D341Med (cell line): ENCODE data around the gene UGT1A8.
"Not testable (repeated sequence)": the region's sequence is repeated elsewhere in the genome, so short reads cannot be mapped to it uniquely, and the experiment has no call there.

Experiments used
- DNase-seq: peaks from one replicate; pipeline ENCODE4 v3.0.0; 2012; ENCODE audit warnings: low spot score

The UGT1A8 gene

DNA sequence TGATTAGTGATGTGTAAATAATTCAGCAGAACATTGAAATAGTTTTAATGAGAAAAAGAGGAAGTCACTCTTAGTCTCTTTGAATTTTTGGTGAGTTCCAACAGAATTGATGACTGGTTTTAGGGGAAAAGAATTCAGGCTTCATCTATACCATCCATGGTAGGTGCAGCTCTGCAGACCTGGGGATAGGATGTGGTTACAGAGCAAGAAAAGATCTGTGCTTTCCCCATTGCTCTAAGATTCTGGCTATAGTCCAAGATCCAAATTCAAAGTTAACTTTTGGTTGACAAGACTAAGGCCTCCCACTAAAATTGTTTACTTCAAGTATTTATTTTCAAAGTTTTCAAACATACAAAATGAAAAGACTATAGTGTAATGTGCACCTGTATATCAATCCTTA lies 22.4 kb downstream of the UGT1A8 start:
- no peak for DNase-seq

DNA sequence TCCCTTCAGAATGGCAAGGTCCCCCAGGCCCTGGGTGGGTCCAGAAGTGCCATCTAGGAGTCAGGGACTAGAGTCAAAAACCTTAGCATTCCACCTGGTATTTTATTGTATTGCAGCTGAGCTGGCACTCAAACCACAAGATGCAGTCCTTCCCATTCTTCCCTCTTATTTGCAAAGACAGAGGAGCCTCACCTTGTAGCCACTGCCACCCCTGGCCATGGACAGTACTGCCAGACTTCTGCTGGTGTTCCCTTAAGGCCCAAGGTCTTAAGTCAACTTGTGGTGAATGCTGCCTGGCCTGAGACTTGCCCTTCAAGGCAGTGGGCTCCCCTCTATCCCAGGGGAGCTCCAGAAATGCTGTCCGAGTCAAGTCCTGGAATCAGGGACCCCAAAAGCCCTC lies 25.7 kb downstream of the UGT1A8 start:
- no peak for DNase-seq

DNA sequence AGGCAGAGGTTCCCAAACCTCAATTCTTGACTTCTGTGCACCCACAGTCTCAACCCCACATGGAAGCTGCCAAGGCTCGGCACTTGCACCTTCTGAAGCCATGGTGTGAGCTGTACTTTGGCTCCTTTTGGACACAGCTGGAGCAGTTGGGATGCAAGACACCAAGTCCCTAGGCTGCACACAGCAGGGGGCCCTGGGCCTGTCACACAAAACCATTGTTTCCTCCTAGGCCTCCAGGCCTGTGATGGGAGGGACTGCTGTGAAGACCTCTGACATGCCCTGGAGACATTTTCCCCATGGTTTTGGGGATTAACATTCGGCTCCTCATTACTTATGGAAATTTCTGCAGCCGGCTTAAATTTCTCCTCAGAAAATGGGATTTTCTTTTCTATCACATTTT lies 28.6 kb downstream of the UGT1A8 start:
- DNase-seq = not testable (repeated sequence)

DNA sequence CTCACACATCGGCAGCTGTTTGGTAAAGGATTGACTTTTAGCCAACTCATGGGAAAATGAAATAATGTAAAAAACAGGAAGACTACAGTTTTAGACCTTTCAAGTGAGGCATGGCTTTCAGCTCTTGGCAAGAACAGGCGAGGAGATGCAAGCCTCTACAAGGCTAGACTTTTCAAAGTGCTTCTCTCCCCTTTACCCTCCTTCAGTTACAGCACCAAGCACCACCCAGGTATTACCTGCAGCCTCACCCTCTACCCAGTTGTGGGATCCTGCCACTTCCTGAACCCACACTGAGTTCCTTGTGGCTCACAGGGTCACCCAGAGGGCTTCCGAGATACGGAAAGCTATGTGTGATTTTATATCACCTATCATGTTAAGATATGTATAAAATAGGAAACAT lies 33.5 kb downstream of the UGT1A8 start:
- no peak for DNase-seq

DNA sequence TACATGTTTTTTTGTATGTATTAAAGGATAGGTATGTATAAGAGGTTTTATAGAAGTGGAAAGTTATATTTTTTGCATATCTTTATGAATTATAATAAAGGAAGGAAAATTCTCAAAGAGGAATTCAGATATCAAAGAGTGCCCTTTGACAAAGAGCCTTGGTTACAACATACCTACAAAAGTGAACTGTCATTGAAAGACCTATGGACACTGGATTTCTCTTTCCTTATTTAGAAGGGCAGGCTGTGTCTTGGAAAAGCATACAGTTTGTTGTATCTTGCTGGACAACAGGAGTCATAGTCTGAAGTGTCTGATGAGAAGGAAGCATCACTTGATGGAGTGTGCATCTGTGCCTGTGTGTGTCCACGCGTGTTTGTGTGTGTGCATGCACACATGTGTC lies 34.0 kb downstream of the UGT1A8 start:
- DNase-seq = no peak

DNA sequence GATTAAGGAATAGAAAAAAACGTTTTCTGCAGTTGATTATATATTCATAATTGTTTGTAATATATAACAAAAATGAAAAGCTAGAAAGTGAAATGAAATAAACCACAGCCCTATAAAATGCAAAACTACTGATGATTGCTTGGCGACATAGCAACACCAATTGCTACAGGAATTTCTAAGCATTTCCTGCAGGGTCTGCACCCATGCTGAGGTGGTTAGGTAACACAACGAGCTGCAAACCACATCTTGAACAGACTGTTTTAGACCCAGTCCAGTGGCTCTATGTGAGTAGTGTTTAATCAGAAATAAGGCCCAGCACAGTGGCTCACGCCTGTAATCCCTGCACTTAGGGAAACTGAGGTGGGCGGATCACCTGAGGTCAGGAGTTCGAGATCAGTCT lies 37.1 kb downstream of the UGT1A8 start:
- DNase-seq = no peak

DNA sequence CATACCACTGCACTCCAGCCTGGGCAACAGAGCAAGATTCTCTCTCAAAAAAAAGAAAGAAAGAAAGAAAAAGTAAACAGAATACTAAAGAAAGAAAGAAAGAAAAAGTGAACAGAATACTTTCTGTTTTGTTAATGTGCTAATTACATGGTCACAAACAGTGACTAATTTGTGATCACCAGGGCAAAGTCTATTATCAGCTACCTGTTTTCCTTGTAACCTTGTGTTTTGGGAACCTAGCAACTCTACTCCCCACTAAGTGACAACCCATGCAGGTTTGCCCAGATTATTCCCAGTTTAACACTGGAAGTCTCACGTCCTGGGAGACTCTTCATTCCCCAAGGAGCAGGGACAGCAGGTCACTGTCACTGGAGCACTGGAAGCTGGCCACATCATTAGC lies 37.6 kb downstream of the UGT1A8 start:
- no peak for DNase-seq

DNA sequence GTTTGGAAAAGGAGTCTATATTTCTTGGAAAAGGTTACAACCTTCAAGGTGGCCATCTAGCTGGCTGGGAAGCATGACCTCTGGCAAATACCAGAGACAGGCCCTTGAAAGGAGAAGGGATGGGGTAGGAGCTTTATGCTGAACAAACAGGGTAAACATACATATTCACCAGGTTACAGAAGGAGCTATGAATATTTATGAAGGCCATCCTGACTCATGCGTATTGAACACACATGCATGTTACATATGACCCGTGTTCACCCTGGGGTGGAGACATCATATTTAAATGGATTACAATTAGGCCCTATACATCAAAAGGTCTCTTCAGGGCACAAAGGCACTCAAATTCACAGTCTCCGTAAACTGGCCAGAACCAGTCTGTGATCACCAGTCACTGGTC lies 38.5 kb downstream of the UGT1A8 start:
- DNase-seq = not testable (repeated sequence)

DNA sequence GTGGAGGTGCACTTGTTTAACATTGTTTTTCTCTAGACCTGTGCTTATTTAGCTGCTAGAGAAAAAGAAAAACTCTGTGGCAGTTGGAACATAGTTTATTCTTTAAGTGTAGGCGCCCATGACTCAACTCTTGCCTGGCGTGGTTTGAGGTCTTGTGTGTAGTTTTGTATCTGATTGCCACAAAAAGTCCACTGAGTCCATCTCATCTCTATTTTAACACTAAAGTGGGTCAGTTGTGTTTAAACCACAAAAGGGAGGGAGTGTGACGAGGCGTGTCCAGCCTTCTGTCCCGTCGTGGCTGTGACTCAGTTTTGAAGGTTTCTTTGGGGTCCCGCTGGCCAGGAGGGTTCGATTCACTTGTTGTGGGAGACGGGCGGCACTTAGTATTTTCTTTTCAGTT lies 39.0 kb downstream of the UGT1A8 start:
- DNase-seq = no peak

DNA sequence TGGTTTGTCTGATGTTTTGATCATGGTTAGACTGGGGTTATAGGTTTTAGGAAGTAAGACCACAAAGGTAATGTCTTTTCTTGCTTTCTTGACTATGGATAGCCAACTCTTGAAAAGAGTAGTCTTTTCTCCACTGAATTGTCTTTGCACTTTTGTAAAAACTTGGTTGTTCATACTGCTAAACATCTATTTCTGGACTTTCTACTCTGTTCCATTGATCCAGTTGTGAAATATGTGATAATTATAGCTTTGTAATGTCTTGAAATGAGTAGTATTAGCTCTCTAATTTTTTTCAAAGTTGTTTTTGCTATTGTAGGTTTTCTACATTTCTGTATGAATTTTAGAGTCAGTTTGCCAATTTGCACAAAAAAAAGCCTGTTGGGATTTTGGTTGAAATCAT lies 41.2 kb downstream of the UGT1A8 start:
- no peak for DNase-seq

DNA sequence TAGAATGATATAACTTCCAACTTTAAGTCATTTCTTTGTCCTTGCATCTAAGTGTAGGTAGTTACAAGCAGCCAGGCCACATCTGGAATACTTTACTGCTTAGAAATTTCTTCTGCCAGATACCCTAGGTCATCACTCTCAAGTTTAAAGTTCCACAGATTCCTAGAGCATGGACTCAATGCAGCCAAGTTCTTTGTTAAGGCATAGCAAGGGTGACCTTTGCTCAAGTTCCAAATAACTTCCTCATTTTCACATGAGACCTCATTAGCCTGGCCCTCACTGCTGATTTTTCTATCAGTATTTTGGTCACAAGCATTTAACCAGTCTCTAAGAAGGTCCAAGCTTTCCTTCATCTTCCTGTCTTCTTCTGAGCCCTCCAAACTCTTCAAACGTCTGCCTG lies 46.5 kb downstream of the UGT1A8 start:
- DNase-seq = no peak

DNA sequence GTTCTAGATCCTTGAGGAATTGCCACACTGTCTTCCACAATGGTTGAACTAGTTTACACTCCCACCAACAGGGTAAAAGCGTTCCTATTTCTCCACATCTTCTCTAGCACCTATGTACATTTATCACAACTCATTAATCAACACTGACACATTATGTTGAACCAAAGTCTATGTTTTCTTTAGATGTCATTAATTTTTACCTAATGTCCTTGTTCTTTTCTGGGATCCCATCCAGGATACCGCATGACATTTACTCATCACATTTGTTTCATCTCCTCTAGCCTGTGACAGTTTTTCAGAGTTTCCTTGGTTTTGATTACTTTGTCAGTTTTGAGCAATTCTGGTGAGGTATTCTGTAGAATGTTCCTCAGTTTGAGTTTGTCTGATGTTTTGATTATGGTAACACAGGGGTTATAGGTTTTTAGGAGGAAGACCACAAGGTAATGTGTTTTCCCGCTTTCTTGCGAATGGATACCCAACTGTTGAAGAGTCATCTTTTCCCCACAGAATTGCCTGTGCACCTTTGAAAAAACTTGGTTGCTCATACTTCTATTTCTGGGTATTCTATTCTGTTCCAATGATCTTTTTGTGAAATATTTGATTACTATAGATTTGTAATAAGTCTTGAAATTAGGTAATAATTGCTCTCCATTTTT lies 51.3 kb downstream of the UGT1A8 start:
- DNase-seq = no peak

DNA sequence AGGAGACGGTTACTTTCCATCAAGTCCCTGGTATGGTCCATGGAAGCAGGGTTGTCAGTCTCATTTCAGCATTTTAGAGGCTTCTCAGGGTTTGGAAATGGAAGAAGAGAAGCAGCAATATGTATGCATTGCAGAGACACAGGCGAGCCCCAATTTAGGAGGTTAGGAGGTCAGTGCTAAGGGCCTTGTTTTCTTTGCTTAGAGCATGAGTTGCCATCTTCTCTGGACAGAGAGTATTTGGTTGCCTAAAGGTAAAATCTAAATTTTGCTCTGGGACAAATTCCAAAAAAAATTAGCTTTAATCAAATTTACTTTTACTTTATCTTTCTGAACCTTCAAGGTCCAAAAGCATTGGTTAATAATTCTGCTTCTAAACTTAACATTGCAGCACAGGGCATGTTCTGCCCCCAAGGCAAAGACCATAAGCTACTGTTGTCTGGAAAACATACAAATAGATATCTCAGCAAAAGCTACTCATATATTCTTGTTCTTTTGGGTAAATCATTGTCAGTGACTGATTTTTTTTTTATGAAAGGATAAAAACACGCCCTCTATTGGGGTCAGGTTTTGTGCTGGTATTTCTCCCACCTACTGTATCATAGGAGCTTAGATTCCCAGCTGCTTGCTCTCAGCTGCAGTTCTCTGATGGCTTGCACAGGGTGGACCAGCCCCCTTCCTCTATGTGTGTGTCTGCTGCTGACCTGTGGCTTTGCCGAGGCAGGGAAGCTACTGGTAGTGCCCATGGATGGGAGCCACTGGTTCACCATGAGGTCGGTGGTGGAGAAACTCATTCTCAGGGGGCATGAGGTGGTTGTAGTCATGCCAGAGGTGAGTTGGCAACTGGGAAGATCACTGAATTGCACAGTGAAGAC lies 54.1 kb downstream of the UGT1A8 start, which contains the start of gene UGT1A9:
Gene UGT1A9 (plus strand): TSS at position 609 of the 872 bp plus-strand sequence. CDS start 37 bp downstream, at position 646.
- DNase-seq = no peak

DNA sequence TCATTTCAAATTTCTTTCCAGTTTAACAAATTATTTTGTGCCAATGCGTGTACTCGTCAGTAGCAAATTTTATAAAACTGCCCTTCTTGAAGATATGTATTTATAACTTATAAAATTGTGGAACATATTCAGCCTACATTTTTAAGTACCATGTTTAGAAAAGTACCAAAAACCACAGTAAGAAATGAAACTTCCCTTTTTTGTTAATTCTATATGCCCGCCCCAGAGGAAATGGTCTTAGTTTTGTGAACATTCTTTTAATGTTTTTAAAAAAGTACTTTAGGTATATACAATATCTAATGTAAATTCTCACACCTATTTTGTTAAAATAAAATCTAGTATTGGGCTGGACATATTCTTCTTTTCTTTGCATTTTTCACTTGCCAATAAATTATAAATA lies 55.5 kb downstream of the UGT1A8 start:
- DNase-seq = no peak

DNA sequence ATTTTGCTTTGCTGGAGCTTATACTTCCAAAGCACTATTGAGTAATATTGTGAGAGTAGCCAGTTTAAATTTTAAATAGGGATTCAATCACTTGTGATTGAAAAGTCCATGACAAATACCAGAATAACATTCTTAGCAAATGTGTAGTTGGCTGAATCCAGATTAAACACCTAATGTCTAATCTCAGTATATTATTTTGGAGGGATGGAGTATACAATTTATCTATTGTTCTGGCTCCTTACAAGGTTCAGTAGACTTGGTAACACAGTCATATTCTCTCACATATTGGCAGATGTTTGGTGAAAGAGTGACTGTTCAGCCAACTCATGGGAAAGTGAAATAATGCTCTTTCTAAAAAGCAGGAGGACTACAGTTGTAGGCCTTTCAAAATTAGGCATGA lies 56.5 kb downstream of the UGT1A8 start:
- no peak for DNase-seq

DNA sequence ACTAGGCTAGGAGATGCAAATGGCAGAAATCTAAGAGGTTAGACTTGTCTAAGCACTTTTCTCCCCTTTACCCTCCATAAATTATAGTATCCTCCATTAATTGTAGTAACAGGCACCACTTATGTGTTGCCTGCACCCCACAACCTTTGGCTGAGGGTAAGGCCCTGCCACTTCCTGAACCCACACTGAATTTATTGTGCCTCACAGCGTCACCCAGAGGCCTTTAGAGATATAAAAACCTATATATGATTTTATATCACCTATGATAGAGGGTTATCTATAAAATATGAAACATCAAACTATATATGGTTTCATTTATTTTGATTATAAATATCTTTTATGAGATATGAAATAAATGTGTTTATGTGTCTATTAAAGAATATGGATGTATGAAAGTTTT lies 56.9 kb downstream of the UGT1A8 start:
- DNase-seq = no peak

DNA sequence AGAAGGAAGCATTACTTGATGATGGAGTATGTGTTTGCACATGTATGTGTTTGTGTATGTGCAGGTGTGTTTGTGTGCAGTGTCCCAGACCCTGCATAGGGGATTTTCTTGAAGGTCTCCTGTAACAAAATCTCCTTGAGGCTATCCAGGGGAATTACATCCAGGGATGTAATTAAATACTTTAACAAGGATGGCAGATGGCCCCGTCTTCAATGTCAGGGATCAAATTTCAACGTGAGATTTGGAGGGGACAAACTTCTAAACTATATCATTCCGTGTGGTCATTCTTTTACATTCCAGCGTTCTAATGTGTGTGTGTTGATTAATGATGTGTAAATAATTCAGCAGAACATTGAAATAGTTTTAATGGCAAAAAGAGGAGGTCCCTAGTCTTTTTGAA lies 57.6 kb downstream of the UGT1A8 start:
- peak; percentile 52 for DNase-seq

DNA sequence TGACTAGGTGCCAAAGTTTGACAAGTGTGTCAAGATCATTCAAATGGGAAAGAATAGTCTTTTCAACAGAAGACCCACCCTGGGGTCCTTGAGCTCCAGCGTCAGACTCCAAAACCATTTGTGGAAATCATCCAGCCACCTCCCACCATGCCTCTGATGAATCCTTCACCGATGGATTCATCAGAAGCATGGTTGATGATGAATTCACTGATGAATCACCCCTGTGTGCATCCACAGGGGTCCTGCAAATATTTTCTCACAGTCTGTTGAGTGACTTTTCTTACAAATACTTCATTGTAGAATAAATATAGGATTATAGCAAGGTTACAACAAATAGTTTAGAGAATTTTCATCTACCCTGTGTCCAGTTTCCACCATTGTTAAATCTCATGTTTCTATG lies 58.6 kb downstream of the UGT1A8 start:
- DNase-seq = no peak

DNA sequence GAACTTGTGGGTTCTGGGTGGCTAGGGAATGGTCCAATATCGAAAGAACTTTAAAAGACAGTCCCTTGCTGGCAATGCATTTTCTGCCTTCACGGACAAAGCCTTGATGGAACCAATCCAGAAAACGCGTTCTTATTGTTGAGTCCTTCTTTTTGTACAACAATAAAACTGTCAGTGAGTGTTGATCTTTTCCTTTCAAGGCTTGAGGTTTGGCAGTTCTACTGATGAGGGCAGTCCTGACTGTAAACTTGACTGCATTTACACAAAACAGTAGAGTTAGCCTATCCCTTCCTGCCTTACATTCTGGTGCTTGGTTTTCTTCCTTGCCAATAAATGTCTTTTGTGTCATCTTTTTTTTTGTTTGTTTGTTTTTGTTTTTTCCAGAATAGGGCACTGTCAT lies 61.8 kb downstream of the UGT1A8 start:
- no peak for DNase-seq

DNA sequence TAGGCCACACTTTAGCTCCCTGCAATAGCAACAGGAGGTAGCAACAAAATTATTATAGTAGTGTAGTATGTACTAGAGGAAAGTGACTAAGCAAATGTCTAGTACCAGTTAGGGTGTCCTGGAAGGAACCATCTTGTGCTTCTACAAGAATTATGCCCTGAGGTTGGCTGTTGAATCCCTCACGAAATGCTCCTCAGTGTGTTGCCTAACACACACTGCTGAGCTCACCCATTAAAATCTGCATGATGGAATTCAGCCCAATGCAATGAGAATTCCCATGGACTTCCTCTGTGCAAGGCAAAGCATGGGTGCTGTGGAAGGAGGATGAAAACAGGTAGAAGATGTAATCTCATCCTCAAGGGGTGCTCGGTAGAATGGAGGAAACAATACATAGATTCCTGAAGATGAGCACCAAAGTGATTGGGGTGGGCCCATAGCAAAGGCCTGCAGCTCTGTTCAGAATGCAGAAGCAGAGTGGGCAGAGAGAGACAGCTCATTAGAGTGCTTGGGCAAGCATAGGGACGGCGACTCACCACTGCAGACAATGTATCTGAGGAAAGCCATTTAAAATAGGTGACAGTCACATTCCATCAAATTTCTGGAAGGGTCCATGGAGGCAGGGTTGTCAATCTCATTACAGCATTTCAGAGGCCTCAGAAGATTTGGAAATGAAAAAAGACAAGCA lies 63.1 kb downstream of the UGT1A8 start:
- DNase-seq = no peak

DNA sequence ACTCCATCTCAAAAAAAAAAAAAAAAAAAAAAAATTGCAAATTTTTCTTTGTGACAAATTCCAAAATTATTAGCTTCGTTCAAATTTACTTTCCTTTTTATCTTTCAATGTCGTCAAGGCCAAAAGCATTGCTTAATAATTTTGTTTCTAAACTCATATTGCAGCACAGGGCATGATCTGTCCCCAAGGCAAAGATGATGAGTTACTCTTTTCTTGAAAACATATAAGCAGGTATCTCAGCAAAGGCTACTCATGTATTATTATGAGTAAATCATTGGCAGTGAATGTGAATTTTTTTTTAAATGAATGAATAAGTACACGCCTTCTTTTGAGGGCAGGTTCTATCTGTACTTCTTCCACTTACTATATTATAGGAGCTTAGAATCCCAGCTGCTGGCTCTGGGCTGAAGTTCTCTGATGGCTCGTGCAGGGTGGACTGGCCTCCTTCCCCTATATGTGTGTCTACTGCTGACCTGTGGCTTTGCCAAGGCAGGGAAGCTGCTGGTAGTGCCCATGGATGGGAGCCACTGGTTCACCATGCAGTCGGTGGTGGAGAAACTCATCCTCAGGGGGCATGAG lies 64.2 kb downstream of the UGT1A8 start, which contains the start of gene UGT1A7:
Gene UGT1A7 (plus strand): TSS at position 381 of the 579 bp plus-strand sequence. CDS start 37 bp downstream, at position 418.
- no peak for DNase-seq

DNA sequence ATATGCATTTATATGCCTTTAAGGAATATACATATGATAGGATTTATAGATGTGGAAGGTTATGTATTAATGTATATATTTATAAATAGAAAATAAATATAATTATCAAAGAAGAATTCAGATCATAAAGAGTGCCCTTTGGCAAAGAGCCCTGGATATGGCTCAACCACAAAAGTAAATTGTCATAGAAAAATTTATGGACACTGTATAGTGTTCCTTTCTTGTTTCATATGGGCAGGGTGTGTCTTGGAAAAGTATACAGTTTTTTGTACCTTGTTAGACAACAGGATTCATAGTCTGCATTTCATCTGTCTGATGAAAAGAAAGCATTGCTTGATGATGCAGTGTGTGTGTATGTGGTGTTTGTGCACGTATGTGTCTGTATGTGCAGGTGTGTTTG lies 67.2 kb downstream of the UGT1A8 start:
- no peak for DNase-seq

DNA sequence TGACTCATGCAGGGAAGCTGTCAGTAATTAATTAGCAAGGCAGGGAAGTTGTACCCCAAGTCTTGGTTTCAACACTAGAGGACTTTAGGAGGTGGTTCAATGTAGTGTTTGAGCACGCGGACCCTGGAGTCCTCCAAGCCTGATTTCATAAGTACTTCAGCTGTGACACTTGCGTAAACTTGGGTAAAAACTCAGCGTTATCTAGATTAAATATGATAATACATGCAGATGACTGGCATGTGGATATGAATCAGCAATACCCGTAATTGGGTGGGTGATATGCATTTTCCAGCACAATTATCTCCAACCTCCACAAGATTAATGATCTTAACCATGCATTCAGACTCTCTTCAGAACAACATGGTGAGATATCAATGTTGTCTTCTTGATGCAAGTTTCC lies 69.5 kb downstream of the UGT1A8 start:
- DNase-seq = no peak
